HepG2 (cell line): ENCODE data around the gene TMEM250. TPM values are rescaled to one million over a fixed set of nuclear protein-coding genes. Genes with fewer than 3 reads are reported as not detected.

Experiments
- FOXA1 ChIP-seq, 2 experiments: fragments of 450-650 bp in 1 of 2; sonication (generic) in 1 of 2; formaldehyde crosslinking in 1 of 2; IDR thresholded peaks; 2 replicates each; pipeline versions ENCODE4 v1.4.0 to v1.6.1; 2016 to 2020; ENCODE audit warnings: missing genetic modification reagents in 1 of 2
- RXRB ChIP-seq: IDR thresholded peaks from 2 replicates; pipeline ENCODE4 v1.6.1; 2016; ENCODE audit warnings: borderline replicate concordance, missing genetic modification reagents, missing compliant biosample characterization
- TBX2 ChIP-seq: sonication (generic); formaldehyde crosslinking; IDR thresholded peaks from 2 replicates; pipeline ENCODE4 v1.5.0; 2020; ENCODE audit warnings: missing genetic modification reagents, mild to moderate bottlenecking, borderline replicate concordance
- ZFP37 ChIP-seq: sonication (generic); formaldehyde crosslinking; IDR thresholded peaks from 2 replicates; pipeline ENCODE4 v1.4.0; 2020; ENCODE audit warnings: missing genetic modification reagents, borderline replicate concordance
- ZNF230 ChIP-seq: sonication (generic); formaldehyde crosslinking; IDR thresholded peaks from 2 replicates; pipeline ENCODE4 v1.4.0; 2020; ENCODE audit warnings: mild to moderate bottlenecking, missing genetic modification reagents
- ZNF552 ChIP-seq: sonication (generic); formaldehyde crosslinking; IDR thresholded peaks from 2 replicates; pipeline ENCODE4 v1.9.0; 2022; ENCODE audit warnings: missing genetic modification reagents, mild to moderate bottlenecking, borderline replicate concordance
- ZSCAN25 ChIP-seq: sonication (generic); formaldehyde crosslinking; IDR thresholded peaks from 2 replicates; pipeline ENCODE4 v1.8.0; 2022; ENCODE audit warnings: mild to moderate bottlenecking, missing genetic modification reagents
- polyA plus RNA-seq, 8 experiments: library from polyadenylated mRNA; depleted of rRNA in 3 of 8; stranded (reverse) in 7 of 8; unstranded in 1 of 8; fragments of >200 nt; fragmentation: Illumina TruSeq in 4 of 8; extraction: Trizol in 4 of 8; gene quantifications; 2 replicates each; pipeline versions ENCODE4 v1.2.1 to v1.2.3, GENCODE V29; 2011 to 2016; ENCODE audit warnings: low read depth in 4 of 8, missing spikeins in 1 of 8, mixed read lengths in 1 of 8; ENCODE audit not compliant: insufficient read depth in 1 of 8
- total RNA-seq, 5 experiments: library from RNA; depleted of rRNA; stranded (reverse); fragments of >200 nt; fragmentation: Illumina TruSeq; extraction: Trizol; gene quantifications; 2 replicates each; pipeline ENCODE4 v1.2.3, GENCODE V29; 2016; ENCODE audit warnings: low read depth in 1 of 5
- TF ChIP-seq, protein P1 (sequence below): sonication (generic); formaldehyde crosslinking; IDR thresholded peaks from 2 replicates; pipeline ENCODE4 v1.4.0; 2020; ENCODE audit warnings: missing genetic modification reagents, borderline replicate concordance
- TF ChIP-seq, protein P2 (sequence below): sonication (generic); formaldehyde crosslinking; IDR thresholded peaks from 2 replicates; pipeline ENCODE4 v1.4.0; 2020; ENCODE audit warnings: missing genetic modification reagents
- TF ChIP-seq, protein P3 (sequence below): sonication (generic); formaldehyde crosslinking; IDR thresholded peaks from 2 replicates; pipeline ENCODE4 v1.5.0; 2020; ENCODE audit warnings: mild to moderate bottlenecking, missing genetic modification reagents

The TMEM250 gene
- total and polyA plus RNA-seq, 2 of the 13 experiments (the other 11 are each of a cell fraction or from before 2014, with no cell fraction given): 5.5 to 13.9 TPM

DNA sequence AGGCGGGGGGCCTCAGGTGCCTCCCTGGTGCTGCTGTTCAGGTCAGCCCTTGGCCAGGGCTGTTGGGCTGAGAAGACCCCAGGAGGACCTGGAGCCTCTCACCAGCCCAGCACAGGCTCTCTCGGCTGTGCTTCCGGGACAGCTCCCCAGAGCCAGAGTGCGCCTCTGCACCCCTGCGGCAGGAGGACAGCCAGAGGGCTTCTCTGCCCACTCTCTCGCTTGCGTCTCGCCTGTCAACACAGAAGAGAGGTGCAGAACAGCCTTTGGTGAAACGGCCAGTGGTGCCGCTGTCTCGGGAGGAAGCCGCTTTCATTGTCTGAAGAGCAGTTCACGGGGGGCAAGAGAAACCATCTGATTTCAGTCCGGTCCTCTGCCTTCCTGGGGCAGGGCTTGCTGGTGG is 19.8 kb downstream of the TMEM250 start (continued):
- TF ChIP-seq, protein P1, sequence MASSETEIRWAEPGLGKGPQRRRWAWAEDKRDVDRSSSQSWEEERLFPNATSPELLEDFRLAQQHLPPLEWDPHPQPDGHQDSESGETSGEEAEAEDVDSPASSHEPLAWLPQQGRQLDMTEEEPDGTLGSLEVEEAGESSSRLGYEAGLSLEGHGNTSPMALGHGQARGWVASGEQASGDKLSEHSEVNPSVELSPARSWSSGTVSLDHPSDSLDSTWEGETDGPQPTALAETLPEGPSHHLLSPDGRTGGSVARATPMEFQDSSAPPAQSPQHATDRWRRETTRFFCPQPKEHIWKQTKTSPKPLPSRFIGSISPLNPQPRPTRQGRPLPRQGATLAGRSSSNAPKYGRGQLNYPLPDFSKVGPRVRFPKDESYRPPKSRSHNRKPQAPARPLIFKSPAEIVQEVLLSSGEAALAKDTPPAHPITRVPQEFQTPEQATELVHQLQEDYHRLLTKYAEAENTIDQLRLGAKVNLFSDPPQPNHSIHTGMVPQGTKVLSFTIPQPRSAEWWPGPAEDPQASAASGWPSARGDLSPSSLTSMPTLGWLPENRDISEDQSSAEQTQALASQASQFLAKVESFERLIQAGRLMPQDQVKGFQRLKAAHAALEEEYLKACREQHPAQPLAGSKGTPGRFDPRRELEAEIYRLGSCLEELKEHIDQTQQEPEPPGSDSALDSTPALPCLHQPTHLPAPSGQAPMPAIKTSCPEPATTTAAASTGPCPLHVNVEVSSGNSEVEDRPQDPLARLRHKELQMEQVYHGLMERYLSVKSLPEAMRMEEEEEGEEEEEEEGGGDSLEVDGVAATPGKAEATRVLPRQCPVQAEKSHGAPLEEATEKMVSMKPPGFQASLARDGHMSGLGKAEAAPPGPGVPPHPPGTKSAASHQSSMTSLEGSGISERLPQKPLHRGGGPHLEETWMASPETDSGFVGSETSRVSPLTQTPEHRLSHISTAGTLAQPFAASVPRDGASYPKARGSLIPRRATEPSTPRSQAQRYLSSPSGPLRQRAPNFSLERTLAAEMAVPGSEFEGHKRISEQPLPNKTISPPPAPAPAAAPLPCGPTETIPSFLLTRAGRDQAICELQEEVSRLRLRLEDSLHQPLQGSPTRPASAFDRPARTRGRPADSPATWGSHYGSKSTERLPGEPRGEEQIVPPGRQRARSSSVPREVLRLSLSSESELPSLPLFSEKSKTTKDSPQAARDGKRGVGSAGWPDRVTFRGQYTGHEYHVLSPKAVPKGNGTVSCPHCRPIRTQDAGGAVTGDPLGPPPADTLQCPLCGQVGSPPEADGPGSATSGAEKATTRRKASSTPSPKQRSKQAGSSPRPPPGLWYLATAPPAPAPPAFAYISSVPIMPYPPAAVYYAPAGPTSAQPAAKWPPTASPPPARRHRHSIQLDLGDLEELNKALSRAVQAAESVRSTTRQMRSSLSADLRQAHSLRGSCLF (CRISPR knock-in tag): no peak
- TF ChIP-seq ZNF230 (CRISPR knock-in tag) (no peak), ZFP37 (CRISPR knock-in tag) (no peak), RXRB (CRISPR knock-in tag) (no peak), ZSCAN25 (CRISPR knock-in tag) (no peak), FOXA1 (IDR thresholded peaks at IDR 0.05) (no peak), FOXA1 (CRISPR knock-in tag; IDR thresholded peaks at IDR 0.05) (0 out of 2 replicates have a peak, but pooled peaks have one; percentile 7), ZNF552 (CRISPR knock-in tag) (0 out of 2 replicates have a peak, but pooled peaks have one; percentile 35), TBX2 (no peak)
- TF ChIP-seq, protein P2, sequence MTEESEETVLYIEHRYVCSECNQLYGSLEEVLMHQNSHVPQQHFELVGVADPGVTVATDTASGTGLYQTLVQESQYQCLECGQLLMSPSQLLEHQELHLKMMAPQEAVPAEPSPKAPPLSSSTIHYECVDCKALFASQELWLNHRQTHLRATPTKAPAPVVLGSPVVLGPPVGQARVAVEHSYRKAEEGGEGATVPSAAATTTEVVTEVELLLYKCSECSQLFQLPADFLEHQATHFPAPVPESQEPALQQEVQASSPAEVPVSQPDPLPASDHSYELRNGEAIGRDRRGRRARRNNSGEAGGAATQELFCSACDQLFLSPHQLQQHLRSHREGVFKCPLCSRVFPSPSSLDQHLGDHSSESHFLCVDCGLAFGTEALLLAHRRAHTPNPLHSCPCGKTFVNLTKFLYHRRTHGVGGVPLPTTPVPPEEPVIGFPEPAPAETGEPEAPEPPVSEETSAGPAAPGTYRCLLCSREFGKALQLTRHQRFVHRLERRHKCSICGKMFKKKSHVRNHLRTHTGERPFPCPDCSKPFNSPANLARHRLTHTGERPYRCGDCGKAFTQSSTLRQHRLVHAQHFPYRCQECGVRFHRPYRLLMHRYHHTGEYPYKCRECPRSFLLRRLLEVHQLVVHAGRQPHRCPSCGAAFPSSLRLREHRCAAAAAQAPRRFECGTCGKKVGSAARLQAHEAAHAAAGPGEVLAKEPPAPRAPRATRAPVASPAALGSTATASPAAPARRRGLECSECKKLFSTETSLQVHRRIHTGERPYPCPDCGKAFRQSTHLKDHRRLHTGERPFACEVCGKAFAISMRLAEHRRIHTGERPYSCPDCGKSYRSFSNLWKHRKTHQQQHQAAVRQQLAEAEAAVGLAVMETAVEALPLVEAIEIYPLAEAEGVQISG (CRISPR knock-in tag): peak; percentile 70
- TF ChIP-seq, protein P3, sequence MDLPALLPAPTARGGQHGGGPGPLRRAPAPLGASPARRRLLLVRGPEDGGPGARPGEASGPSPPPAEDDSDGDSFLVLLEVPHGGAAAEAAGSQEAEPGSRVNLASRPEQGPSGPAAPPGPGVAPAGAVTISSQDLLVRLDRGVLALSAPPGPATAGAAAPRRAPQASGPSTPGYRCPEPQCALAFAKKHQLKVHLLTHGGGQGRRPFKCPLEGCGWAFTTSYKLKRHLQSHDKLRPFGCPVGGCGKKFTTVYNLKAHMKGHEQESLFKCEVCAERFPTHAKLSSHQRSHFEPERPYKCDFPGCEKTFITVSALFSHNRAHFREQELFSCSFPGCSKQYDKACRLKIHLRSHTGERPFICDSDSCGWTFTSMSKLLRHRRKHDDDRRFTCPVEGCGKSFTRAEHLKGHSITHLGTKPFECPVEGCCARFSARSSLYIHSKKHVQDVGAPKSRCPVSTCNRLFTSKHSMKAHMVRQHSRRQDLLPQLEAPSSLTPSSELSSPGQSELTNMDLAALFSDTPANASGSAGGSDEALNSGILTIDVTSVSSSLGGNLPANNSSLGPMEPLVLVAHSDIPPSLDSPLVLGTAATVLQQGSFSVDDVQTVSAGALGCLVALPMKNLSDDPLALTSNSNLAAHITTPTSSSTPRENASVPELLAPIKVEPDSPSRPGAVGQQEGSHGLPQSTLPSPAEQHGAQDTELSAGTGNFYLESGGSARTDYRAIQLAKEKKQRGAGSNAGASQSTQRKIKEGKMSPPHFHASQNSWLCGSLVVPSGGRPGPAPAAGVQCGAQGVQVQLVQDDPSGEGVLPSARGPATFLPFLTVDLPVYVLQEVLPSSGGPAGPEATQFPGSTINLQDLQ (CRISPR knock-in tag): no peak
